Activated CD4-positive, alpha-beta T cell treated with anti-CD3 and anti-CD28 coated beads, Interleukin-2, amount 50 U/mL, for 4 hours (primary cell): Measurements from ENCODE around the gene HAGH.
"Not testable (repeated sequence)": the region's sequence is repeated elsewhere in the genome, so short reads cannot be mapped to it uniquely, and the experiment has no call there.

Experiments used
- DNase-seq, 2 experiments: peaks; one replicate each; pipeline ENCODE4 v3.0.0-alpha.2; 2020

HAGH gene

DNA sequence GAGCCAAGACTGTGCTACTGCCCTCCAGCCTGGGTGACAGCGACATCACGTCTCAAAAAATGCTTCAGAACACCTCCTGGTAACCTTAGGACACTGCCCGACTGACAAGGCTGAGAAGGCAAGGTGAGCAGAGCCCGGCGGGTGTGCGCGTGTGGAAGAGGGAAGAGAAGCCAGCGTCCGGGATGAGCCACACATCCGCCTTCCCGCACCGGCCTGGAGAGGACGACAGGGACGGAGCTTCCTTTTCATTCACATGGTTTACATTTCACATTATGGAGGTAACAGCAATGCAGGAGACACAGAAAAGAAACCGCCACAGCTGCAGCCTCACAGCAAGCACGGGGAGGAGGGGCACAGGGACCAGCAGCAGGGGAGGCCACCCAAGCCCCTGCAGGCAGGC is 16.5 kb downstream of the HAGH start:
- DNase-seq, result no peak

DNA sequence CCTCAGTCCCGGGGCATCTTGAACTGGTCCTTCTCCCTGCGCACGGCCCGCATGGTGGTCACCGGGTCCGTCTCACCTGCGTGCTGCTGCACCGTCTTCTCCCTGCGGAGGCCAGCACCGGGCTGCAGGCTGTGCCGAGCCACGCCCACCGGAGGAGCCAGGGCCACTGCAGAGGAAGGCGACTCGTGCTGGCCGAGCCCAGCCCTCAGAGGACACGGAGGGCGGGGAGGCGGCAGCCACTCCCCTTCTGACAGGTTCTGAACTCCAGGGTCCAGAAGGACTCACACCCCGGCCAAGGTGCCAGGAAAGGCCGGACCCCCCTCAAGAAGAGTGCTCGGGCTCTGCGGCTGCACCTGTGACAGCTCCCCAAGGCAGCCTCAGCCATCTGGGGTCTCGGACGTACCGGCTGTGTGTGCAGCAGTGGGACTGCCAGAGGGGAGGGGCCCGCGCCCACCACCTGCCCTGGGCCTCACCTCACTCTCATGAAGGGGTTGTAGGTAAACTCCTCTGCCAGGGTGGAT is 17.3 kb downstream of the HAGH start:
- DNase-seq, result no peak

DNA sequence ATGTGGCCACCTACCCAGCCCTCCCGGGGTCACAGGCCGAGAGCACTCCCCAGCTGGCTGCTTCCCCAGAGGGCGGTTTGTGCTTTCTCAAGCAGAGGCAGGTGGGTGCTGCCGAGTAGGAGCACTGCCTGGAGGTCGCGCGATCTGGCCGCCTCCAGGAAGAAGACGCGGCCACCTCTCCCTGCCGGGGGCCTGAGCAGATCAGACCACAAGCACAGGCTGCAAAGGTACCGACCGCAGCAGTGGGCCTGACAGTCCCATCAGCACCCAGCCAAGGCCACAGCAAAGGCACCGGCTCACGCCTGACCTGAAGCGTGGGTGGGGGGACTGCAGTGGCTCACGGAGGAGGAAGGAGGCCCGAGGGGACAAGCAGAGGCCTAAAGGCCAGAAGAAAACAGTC is 17.9 kb downstream of the HAGH start:
- no peak for DNase-seq

DNA sequence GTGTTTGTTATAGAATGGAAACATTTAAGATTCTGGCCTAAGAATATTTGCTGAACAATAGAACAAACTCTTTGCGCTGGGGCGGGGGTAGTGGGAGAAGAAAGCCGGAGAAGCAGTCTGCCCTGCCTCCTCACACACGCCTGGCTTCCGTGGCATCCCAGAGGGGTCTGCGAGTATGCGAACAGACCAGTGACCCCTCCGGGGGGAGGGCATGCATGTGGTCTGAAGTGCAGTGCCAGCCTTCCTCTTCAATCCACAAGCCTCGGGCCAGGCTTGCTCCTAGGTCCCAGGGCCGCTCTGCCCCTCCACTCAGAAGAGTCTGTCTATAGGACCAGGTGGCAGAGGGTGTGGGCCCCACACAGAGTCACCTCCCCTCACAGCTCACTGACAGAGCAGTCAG is 19.0 kb downstream of the HAGH start:
- no peak for DNase-seq

DNA sequence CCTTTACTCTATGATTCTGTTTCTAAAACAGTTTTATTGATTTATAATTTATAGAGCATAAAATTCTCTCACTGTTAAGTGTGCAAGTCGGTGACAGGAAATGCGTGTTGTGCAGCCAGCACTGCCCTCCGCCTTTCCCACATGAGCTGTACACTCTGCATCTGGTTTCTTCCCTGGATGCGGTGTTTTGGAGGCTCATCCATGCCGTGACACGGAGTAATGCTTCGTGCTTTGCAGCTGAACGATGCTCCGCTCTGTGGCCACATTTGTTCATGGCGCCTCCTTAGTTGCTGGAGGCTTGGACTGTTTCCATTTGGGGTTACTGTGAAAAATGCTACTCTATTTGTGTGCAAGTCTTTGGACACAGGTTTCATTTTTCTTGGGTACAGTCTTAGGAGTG is 25.9 kb downstream of the HAGH start:
- DNase-seq, result no peak

DNA sequence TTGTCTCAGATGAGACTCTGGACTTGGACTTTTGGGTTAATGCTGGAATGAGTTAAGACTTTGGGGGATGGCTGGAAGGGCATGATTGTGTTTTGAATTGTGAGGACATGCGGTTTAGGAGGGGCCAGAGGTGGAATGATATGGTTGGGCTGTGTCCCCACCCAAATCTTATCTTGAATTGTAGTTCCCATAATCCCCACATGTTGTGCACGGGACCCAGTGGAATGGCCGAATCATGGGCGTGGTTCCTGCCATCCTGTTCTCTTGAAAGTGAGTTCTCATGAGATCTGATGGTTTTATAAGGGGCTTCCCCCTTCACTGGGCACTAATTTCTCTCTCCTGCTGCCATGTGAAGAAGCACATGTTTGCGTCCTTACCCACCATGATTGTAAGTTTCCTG is 27.4 kb downstream of the HAGH start:
- not testable (repeated sequence) for DNase-seq

DNA sequence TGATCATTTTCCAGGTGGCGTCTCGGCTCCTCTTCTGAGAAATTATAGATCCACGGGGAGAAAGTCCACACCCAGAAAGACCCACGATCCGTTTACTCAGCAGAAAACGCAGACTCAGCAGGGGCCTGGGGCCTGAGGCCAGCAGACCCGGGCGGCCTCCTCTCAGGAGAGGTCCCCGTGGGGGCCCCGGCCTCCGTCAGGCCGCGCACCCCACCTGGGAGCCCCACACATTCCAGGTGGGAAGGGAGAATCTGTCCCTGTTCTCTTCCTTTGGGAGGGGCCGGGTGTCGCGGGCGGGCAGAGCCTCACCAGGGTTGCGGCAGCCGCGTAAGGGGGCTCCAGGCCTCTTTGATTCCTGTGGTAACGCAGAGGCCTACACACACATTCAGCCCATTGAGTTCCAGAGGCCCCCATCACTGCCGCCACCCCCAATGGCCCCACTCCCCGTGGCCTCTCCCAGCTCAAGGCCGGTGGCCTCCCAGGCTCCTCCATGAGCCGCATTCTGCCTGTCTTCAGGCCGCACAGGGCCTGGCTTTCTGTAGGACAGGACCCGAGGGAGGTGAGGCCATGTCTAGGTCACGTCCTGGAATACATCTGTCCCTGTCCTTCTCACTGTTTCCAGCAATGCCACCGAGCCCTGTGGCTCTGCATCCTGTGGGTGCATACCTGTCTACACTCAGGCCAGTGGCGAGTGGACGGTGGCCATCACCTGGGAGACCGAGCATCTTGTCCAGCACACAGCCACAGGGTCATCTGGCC is 31.5 kb downstream of the HAGH start:
- DNase-seq, result no peak

DNA sequence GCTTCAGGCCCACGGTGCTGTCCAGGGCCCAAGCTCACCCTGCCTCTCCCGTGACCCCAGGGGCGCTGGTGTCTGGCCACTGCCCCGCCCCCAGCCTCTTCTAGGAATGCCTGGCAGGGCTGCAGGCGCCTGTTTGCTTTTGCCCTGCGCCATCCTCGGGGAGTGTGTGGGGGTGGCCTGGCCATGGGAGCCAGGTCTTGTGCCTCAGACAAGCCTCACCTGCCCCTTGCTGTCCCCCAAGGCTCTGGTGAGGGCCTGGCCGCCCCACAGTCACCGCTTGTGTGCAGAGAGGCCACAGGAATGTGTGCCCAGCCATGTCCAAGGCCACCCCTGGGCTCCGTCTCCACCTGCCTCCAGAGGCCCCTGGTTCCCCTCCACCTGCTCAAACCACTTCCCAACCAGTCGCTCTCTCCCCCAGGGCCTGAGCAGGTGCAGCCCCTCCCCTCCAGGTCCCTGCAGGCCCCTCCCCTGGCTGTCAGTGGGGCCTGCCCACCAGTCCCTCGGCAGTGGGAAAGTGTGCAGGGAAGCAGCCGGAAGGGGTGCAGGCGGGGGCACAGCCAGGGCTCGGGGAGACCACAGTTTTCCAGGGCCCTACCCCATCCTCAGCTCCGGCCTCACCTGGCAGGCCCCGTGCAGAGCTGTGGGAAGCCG is 32.3 kb downstream of the HAGH start:
- no peak for DNase-seq

DNA sequence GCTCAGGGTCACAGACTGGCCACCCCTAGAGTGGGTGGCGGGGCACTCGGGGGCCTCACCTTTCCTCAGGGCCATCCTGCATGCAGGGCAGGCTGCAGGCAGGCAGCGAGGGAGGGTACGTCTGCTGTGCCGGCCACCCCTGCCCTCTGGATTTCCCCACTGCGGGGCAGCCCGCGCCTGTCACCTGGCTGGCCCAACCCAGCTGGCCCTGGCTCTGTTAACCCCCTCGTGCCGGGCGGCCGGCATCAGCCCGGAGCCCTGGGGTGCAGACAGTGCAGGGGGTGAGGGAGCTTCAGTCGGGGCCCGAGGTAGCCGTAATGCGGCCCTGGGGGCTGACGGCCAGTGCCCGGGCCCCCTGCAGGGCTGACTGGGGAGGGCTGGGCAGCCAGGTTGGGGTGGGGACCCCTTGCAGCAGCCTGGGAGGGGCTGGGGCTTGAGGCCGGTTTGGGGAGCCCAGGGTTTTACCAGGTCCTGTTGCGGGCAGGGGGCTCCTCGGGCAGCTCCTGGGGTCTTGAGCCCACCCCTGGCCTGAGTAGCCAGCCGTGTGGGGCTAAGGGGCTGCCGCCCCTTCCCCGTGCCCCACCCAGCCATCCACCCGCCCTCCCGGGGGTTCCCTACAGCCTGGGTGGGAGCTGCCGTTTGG is 32.9 kb downstream of the HAGH start, which contains the start of gene IGFALS:
IGFALS (minus strand) TSS at position 128 of the 643 bp plus-strand sequence; CDS start at position 75, 53 bp downstream.
- no peak for DNase-seq

DNA sequence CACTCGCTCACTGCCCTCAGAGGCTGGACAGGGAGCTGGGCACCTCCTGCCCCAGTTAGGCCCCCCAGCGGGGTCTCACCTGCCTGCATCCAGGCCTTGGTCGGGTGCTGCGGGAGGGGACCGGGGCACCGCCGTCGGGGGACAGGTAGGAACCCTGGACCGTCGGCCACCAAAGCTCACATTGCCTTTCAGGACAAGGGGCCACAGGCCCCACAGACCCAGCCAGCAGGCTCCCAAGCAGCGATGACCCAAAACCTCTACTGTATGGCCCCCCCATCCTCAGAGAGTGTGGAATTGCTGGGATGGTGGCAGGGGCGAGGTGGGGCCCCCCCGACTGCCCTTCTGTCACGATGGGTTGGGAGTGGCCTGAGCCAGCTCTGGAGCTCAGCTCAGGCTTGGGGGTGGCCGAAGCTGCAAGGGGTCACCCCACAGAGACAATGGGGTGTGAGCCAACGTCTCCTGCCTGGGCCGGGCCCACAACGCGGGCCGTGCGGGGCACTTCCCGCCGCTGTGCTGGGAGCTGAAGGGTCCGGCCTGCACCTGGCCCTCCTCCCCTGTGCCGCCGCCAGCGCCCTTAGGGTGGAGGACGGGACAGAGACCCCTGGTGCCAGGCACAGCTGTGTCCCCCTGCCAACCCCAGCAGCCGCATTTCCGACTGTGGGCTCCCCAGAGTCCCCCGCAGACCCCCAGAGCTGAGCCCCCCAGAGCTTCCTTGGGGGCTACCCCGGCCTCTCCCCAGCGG is 33.6 kb downstream of the HAGH start:
- DNase-seq, result no peak

DNA sequence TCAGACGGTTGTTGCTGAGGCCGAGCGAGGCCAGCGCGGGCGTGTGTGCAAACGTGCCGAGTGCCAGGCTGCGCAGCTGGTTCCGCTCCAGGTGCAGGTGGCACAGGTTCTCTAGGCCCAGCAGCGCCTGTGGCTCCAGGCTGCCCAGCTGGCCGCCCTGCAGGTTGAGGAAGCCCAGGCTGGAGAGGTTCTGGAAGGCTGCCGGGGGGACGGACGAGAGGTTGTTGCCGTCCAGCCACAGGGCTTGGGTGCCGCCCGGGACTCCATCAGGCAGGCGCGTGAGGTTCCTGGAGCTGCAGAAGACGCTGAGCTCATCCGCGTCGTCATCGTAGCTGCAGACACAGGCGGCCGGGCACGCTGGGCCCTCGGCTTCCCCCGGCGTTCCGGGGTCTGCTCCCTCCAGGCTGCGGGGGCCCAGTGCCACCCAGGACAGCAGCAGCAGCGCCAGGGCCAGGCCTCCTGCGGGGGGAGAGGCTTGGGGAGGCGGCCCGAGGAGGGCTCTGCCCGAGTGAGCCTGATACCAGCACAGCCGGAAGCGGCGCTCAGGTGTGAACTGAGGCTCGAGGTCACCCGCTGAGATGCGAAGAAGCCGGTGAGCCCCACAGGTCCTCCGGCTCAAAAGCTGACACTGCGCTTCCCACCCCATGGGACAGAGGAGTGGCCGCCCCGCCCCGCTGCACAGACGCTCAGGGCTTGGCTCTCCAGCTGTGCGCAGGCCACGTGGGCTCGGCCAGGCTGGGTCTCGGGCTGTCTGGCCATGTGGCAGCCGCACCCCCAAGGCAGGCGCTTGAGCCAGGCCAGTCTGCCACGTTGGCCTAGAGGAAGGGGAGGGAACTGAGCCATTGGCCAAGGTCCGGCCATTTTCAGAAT is 34.4 kb downstream of the HAGH start:
- no peak for DNase-seq

DNA sequence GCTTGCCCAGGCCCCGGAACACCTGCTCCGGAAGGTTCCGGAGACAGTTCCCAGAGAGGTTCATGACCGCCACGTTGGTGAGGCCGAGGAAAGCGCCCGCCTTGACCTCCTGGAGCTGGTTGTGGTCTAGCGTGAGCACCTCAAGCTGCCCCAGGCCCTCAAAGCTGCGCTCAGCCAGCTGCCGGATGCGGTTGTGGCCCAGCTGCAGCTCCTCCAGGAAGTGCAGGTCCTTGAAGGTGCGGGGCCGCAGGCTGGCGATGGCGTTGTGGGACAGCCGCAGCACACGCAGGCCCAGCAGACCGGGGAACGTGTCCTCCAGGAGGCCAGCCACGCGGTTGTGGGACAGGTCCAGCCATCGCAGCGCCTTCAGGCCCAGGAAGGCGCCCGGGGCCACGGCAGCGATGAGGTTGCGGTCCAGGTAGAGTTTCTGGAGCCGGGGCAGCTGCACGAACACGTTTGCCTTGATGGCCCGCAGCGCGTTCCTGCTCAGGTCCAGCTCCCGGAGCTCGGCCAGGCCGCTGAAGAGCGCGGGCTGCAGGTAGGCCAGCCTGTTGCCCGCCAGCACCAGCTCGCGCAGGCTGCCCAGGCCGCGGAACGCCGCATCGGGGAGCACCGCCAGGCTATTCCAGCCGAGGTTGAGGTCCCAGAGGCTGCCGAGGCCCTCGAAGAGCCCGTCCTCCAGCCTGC is 35.2 kb downstream of the HAGH start:
- no peak for DNase-seq

DNA sequence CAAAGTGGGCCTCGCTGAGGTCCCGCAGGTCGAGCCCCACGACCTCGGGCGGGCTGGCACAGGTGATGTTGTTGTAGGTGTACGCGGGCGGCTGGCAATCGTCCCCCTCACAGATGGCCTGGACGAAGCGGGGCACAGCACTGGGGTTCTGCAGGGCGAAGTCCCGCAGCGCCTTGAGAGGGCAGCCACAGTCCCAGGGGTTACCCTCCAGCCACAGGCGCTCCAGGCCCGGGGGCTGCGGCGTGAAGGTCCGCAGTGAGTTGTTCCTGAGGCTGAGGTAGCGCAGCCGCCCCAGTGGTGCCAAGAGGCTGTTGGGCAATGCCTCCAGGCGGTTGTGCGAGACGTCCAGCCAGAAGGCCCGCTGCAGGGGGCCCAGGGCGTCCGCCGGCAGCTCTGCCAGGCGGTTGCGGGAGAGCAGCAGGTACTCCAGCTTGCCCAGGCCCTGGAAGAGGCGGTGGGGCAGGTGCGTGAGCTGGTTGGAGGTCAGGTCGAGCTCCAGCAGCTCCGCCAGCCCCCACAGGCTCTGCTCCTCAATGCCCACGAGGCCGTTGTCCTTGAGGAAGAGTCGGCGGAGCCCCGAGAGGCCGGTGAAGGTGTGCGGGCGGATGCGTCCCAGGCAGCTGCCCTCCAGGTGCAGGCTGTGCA is 35.9 kb downstream of the HAGH start:
- no peak for DNase-seq

DNA sequence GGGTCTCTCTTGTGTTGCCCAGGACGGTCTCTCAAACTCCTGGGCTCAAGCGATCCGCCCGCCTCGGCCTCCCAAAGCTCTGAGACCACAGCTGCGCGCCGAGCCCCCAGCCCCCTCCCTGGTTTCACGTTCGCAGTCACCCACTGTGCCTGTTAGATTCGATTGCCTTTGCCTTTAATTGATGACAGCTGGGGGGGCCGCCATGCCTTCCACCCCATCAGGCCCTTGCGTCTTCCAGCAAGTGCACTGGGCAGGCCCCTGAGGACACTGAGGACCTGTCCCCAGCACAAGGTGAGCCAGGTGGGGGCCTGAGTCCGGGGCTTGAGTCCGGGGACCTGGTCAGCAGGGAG is 36.4 kb downstream of the HAGH start:
- no peak for DNase-seq

DNA sequence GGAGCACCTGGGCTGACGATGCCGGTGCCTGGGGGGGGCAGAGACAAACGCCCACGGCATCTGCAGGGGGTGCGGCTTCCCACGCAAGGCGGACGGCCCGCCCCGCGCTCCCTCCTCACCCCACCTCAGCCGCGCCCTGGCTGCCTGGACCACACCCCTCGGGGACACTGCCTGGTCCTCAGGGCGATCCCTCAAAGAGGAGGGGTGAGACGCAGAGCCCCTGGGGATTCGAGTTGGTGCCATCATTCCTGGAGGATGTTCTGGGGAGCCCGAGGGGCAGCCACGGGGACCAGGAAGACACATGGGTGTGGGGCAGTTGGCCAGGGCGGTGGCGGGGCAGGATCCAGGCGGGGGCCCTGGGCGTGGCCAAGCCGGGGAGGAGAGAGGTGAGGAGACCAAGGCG is 37.0 kb downstream of the HAGH start:
- DNase-seq, result no peak

DNA sequence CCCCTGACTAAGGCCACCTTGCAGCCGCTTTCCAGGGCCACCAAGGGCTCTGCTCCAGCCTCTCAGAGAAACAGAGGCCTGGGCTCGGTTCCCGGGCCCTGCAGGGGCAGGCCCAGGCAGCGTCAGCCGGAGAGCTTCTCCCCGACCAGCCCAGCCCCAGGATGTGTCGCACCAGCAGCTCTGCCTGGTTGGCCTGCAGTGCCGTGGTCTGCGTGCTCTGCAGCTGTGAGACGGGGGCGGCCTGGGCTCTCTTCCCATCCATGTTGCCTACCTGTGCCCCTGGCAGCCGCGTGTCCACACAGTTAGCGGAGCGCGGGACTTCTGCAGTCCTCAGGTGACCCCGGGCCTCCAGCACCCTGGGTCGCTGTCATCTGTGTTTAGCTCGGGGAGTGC is 37.9 kb downstream of the HAGH start:
- no peak for DNase-seq

DNA sequence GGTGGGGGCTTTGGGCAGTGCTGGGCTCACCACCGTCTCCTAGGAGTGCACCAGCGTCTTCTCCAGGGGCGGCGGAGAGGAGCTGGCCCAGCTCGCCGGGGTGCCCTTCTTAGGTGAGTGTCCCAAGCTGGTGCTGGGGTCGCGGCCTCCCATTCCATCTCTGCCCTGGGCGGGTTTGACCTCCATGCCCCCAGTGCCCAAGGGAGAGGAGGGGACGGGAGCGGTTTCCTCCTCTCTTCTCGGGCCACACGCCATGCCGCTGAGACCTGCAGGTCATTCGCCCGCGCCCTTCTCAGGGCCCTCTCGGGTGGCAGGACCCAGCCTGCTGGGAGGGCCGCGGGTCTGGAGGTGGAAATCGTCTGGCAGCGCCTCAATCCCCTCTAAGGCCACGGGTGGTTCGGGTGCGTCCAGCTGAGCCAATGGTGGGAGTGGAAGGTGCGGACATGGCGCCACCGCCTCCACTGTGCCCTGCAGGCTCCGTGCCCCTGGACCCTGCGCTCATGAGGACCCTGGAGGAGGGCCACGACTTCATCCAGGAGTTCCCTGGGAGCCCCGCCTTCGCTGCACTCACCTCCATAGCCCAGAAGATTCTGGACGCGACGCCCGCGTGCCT is 38.4 kb downstream of the HAGH start:
- no peak for DNase-seq

DNA sequence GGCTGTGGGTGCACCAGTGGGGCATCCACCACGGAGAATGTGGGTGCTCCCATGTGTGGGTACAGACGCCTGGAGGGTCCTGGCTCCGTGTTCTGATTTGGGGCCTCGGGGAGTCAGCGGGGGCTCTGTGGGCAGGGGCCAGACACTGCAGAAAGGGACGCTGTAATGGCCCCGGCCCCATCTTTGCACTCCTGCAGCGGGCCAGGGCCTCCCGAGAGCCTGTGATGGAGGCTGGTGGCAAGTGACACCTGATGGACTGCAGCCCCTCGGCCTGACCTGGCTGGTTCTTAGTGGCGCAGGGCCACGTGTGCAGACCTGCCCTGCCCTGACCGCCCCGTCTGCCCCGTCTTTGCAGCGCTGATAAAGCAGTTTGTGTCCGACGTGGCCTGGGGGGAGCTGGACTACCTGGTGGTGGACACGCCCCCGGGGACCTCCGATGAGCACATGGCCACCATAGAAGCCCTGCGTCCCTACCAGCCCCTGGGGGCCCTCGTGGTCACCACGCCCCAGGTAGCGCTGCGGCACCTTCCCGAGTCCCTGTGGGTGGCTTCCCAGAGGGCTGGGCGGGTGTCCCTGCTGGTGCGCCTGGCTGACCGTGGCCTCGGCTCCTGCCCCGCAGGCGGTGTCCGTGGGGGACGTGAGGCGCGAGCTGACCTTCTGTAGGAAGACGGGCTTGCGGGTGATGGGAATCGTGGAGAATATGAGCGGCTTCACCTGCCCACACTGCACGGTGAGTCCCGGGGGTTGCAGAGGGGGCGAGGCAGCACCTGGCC is 39.1 kb downstream of the HAGH start:
- DNase-seq, result peak in 1 of 2 experiments; percentile 0

DNA sequence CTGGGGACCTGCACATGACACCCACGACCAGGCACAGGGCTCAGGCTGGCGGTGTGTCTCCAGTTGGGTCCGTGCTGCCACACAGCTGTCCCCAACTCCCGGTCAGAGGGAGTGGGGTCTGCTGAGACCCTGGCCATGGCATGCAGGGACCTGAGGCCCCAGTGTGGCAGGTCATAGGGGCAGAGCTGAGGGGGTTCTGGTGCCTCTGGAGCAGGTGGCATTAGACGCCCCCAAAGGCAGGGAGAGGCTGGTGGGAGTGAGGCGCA is 39.6 kb downstream of the HAGH start:
- no peak for DNase-seq
